Measurements from ENCODE around the gene HOXB3. TPM values are rescaled to one million over a fixed set of nuclear protein-coding genes. Genes with fewer than 3 reads are reported as not detected.

HOXB3 gene
- polyA plus RNA-seq, 1 donor (not counting 4 experiments of a cell fraction or from before 2014, with no cell fraction given): 1.1 TPM

- Histone ChIP-seq H3K4me1 (ENCODE audit: control insufficient read depth, extremely low read depth, insufficient read depth, low read length) (peaks cover 11% of the 10 kb centered on the region), H3K4me2 (ENCODE audit: control insufficient read depth, extremely low read depth, insufficient read depth, low read depth, low read length) (no peak overlapping the region), H3K79me2 (ENCODE audit: control insufficient read depth, insufficient read depth, low read length) (no peaks in the 10 kb centered on the region), H3K27me3 (ENCODE audit: control insufficient read depth, extremely low read depth, insufficient read depth, low read length) (peaks cover 4% of the 10 kb centered on the region), H3K27ac (ENCODE audit: control insufficient read depth, insufficient read depth, low read length) (no peak overlapping the region), H4K20me1 (ENCODE audit: control insufficient read depth, extremely low read depth, insufficient read depth, low read length) (no peaks in the 10 kb centered on the region), H3K36me3 (ENCODE audit: control insufficient read depth in 2 of 2, extremely low read depth in 1 of 2, insufficient read depth in 2 of 2, low read length in 2 of 2) (no peaks in the 10 kb centered on the region), H3K4me3 (ENCODE audit: control insufficient read depth in 2 of 3, extremely low read depth in 1 of 3, insufficient read depth in 2 of 3, low read depth in 1 of 3, low read length in 3 of 3) (no peak overlapping the region), H3K9ac (ENCODE audit: control insufficient read depth, extremely low read depth, insufficient read depth, low read length) (no peak overlapping the region), H3K9me3 (ENCODE audit: control insufficient read depth, low read depth, low read length) (no peaks in the 10 kb centered on the region), H2AFZ (ENCODE audit: control insufficient read depth, low read length) (peak overlapping the region; percentile 71), H3K9me1 (ENCODE audit: control insufficient read depth, extremely low read depth, insufficient read depth, low read length) (no peaks in the 10 kb centered on the region)
- FAIRE-seq: no peak
- DNase-seq (ENCODE audit: low read depth, low spot score): no peak
- dilution Hi-C loops (cut with MboI; ENCODE audit: extremely low pct_ligation_motif_present, low sequenced_read_pairs): no loop called here
- TF ChIP-seq EZH2 (IDR thresholded peaks at IDR 0.05; ENCODE audit: low read length) (no peak), CTCF (optimal IDR thresholded peaks at IDR 0.05 in 1 of 3, IDR thresholded peaks at IDR 0.05 in 1 of 3, conservative IDR thresholded peaks at IDR 0.05 in 1 of 3; ENCODE audit: extremely low read depth in 1 of 3, insufficient read depth in 2 of 3, low read length in 3 of 3) (no peak)
These were observed 59.7 kb downstream of the HOXB3 start for GRCh38 chr17:48530208-48530886.

GRCh38 chr17:48529683-48530009 lies 60.4 kb downstream of the HOXB3 start:
- FAIRE-seq: no peak
- H3K4me3 ChIP-seq (ENCODE audit: control insufficient read depth in 2 of 3, extremely low read depth in 1 of 3, insufficient read depth in 2 of 3, low read depth in 1 of 3, low read length in 3 of 3): peak overlapping the region in 1 of 3 experiments; percentile 14
- H3K79me2 ChIP-seq (ENCODE audit: control insufficient read depth, insufficient read depth, low read length): no peaks in the 10 kb centered on the region
- H3K9me3 ChIP-seq (ENCODE audit: control insufficient read depth, low read depth, low read length): no peaks in the 10 kb centered on the region
- H2AFZ ChIP-seq (ENCODE audit: control insufficient read depth, low read length): peak overlapping the region; percentile 71
- no peak overlapping the region for H3K27ac ChIP-seq (ENCODE audit: control insufficient read depth, insufficient read depth, low read length)
- peaks cover 11% of the 10 kb centered on the region for H3K4me1 ChIP-seq (ENCODE audit: control insufficient read depth, extremely low read depth, insufficient read depth, low read length)
- DNase-seq (ENCODE audit: low read depth, low spot score): no peak
- peaks cover 4% of the 10 kb centered on the region for H3K27me3 ChIP-seq (ENCODE audit: control insufficient read depth, extremely low read depth, insufficient read depth, low read length)
- no peaks in the 10 kb centered on the region for H3K36me3 ChIP-seq (ENCODE audit: control insufficient read depth in 2 of 2, extremely low read depth in 1 of 2, insufficient read depth in 2 of 2, low read length in 2 of 2)
- peak overlapping the region; percentile 54 for H3K4me2 ChIP-seq (ENCODE audit: control insufficient read depth, extremely low read depth, insufficient read depth, low read depth, low read length)
- H3K9me1 ChIP-seq (ENCODE audit: control insufficient read depth, extremely low read depth, insufficient read depth, low read length): no peaks in the 10 kb centered on the region
- dilution Hi-C loops (cut with MboI; ENCODE audit: extremely low pct_ligation_motif_present, low sequenced_read_pairs): no loop called here
- TF ChIP-seq CTCF (optimal IDR thresholded peaks at IDR 0.05 in 1 of 3, IDR thresholded peaks at IDR 0.05 in 1 of 3, conservative IDR thresholded peaks at IDR 0.05 in 1 of 3; ENCODE audit: extremely low read depth in 1 of 3, insufficient read depth in 2 of 3, low read length in 3 of 3) (no peak), EZH2 (IDR thresholded peaks at IDR 0.05; ENCODE audit: low read length) (no peak)
- no peaks in the 10 kb centered on the region for H4K20me1 ChIP-seq (ENCODE audit: control insufficient read depth, extremely low read depth, insufficient read depth, low read length)
- H3K9ac ChIP-seq (ENCODE audit: control insufficient read depth, extremely low read depth, insufficient read depth, low read length): no peak overlapping the region
